Measurements from ENCODE around the gene AHRR.

GRCh38 chr5:437281-437771, 115.8 kb downstream of the AHRR start:
- TF ChIP-seq CTCF (IDR thresholded peaks at IDR 0.05) (no peak), POLR2A (IDR thresholded peaks at IDR 0.05) (no peak), EP300 (IDR thresholded peaks at IDR 0.05) (no peak), POLR2AphosphoS5 (IDR thresholded peaks at IDR 0.05) (no peak)

Measured in stomach (tissue), 4 donors.